Sigmoid colon (tissue), 4 donors: ENCODE results near the gene ZNF496.
"Not testable (repeated sequence)": the region's sequence is repeated elsewhere in the genome, so short reads cannot be mapped to it uniquely, and the experiment has no call there.

ENCODE experiments used
- CTCF ChIP-seq, 4 experiments: fragments of 450-650 bp in 3 of 4; fragments of 200-600 bp in 1 of 4; IDR thresholded peaks; one replicate each; pipeline ENCODE4 v1.5.1; 2016 to 2019; ENCODE audit warnings: antibody characterized with exemption in 4 of 4, mild to moderate bottlenecking in 3 of 4, moderate library complexity in 2 of 4
- EP300 ChIP-seq, 4 donors: sonication (generic); formaldehyde crosslinking; IDR thresholded peaks; one replicate each; pipeline ENCODE4 v1.6.1; 2017; ENCODE audit warnings: antibody characterized with exemption in 4 of 4
- POLR2A ChIP-seq, 2 donors: fragments of 450-650 bp; IDR thresholded peaks; one replicate each; pipeline ENCODE4 v1.6.1; 2016; ENCODE audit warnings: antibody characterized with exemption in 2 of 2, mild to moderate bottlenecking in 2 of 2, moderate library complexity in 2 of 2
- POLR2AphosphoS5 ChIP-seq, 4 donors: sonication (generic); formaldehyde crosslinking; IDR thresholded peaks; one replicate each; pipeline ENCODE4 v1.6.1; 2017; ENCODE audit warnings: antibody characterized with exemption in 4 of 4

DNA sequence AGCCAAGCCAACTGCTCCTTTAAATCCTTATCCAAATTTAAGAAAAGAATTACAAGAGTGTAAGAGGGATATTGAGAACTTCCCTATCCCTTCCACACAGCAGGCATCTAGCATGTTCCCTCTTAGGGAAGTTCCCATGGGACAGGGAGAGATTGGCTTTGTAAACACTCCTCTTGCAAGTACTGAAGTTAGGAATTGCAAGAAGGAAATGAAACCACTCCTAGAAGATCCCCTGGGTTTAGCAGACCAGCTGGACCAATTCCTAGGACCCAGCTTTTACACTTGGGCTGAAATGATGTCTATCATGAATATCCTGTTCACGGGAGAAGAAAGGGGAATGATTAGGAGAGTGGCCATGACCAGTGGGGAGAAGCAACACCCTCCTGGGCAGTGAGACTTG, 23.5 kb upstream of the ZNF496 start:
- not testable (repeated sequence) for TF ChIP-seq POLR2AphosphoS5, POLR2A, CTCF, EP300 (IDR thresholded peaks at IDR 0.05)
